Dendritic cell treated with granulocyte-macrophage colony-stimulating factor and Interleukin-4, amounts not matched to agents 40 ng/mL and 50 ng/mL, for 4 days (primary cell): ENCODE measurements around the gene KRAS.

ENCODE experiments used
- H3K27ac Mint-ChIP-seq: one replicate; pipeline ENCODE4 v1.8.0; 2022; ENCODE audit warnings: mild to moderate bottlenecking, mixed read lengths
- H3K27me3 Mint-ChIP-seq: one replicate; pipeline ENCODE4 v1.8.0; 2022; ENCODE audit warnings: mild to moderate bottlenecking, mixed read lengths
- H3K36me3 Mint-ChIP-seq: one replicate; pipeline ENCODE4 v1.8.0; 2022; ENCODE audit warnings: low read depth, mixed read lengths
- H3K4me1 Mint-ChIP-seq: one replicate; pipeline ENCODE4 v1.8.0; 2022; ENCODE audit warnings: low read depth, mixed read lengths
- H3K4me3 Mint-ChIP-seq: one replicate; pipeline ENCODE4 v1.8.0; 2022; ENCODE audit warnings: mild to moderate bottlenecking, moderate library complexity, mixed read lengths
- H3K9me3 Mint-ChIP-seq: one replicate; pipeline ENCODE4 v1.8.0; 2022; ENCODE audit warnings: mixed read lengths
- intact Hi-C: fragments of 100-400 bp; cut with micrococcal nuclease; formaldehyde crosslinking; loops from one replicate; pipeline ENCODE4 v1.15.0; 2022

KRAS gene

GRCh38 chr12:25266497-25266896 is 15.8 kb upstream of the KRAS start:
- intact Hi-C loops: loop anchor here (10.0 kb wide), 1 partner anchor 58 kb away; no protein-coding TSS in a partner anchor
- Mint-ChIP-seq H3K9me3 (no peaks in the 10 kb centered on the region), H3K27me3 (no peaks in the 10 kb centered on the region), H3K36me3 (no peaks in the 10 kb centered on the region), H3K4me1 (peaks cover 7% of the 10 kb centered on the region), H3K4me3 (no peak overlapping the region), H3K27ac (no peak overlapping the region)

GRCh38 chr12:25264862-25265261 is 14.1 kb upstream of the KRAS start:
- intact Hi-C loops: loop anchor here (10.0 kb wide), 1 partner anchor 60 kb away; no protein-coding TSS in a partner anchor

DNA sequence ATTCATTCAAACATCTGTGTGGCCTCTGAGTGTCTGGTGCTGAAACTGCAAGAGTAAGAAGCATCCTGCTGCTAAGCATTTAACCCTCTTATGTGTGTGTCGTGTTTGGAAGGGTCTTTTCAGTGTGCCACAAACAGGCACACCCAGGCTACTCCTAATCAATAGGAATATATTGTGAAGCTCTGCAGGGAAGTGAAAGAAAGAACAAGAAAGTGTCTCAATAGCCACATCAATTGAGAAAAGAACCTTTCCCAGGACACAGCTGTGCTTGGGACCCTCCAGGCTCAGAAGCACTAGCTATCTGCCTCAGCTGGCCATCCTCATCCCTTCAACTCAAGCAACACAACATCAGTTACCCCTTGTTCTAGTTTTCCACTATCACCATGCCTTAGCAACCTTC is 13.4 kb upstream of the KRAS start:
- intact Hi-C loops: loop anchor here (10.0 kb wide), 1 partner anchor 61 kb away; no protein-coding TSS in a partner anchor

More at GRCh38 chr12:25264862-25265261, 14.1 kb upstream of the KRAS start:
- Mint-ChIP-seq H3K4me1 (peaks cover 6% of the 10 kb centered on the region), H3K27ac (no peak overlapping the region), H3K36me3 (no peaks in the 10 kb centered on the region), H3K27me3 (peaks cover 3% of the 10 kb centered on the region), H3K9me3 (no peaks in the 10 kb centered on the region), H3K4me3 (no peak overlapping the region)

GRCh38 chr12:25263594-25263993 is 12.9 kb upstream of the KRAS start:
- Mint-ChIP-seq H3K27ac (no peak overlapping the region), H3K4me1 (no peaks in the 10 kb centered on the region), H3K27me3 (peaks cover 3% of the 10 kb centered on the region), H3K4me3 (no peak overlapping the region), H3K36me3 (no peaks in the 10 kb centered on the region), H3K9me3 (no peaks in the 10 kb centered on the region)
- intact Hi-C loops: loop anchor here (10.0 kb wide), 1 partner anchor 61 kb away; no protein-coding TSS in a partner anchor

More for the DNA sequence above, 13.4 kb upstream of the KRAS start:
- no peak overlapping the region for H3K4me3 Mint-ChIP-seq
- no peaks in the 10 kb centered on the region for H3K36me3 Mint-ChIP-seq
- H3K27ac Mint-ChIP-seq: no peak overlapping the region
- H3K27me3 Mint-ChIP-seq: peaks cover 3% of the 10 kb centered on the region
- H3K9me3 Mint-ChIP-seq: no peaks in the 10 kb centered on the region
- no peaks in the 10 kb centered on the region for H3K4me1 Mint-ChIP-seq

GRCh38 chr12:25262389-25263074 is 11.8 kb upstream of the KRAS start:
- intact Hi-C loops: loop anchor here (10.0 kb wide), 1 partner anchor 62 kb away; no protein-coding TSS in a partner anchor
- no peak overlapping the region for H3K4me3 Mint-ChIP-seq
- H3K27ac Mint-ChIP-seq: no peak overlapping the region
- H3K36me3 Mint-ChIP-seq: no peaks in the 10 kb centered on the region
- H3K27me3 Mint-ChIP-seq: peaks cover 3% of the 10 kb centered on the region
- no peaks in the 10 kb centered on the region for H3K9me3 Mint-ChIP-seq
- H3K4me1 Mint-ChIP-seq: no peaks in the 10 kb centered on the region

- Mint-ChIP-seq H3K27me3 (peaks cover 6% of the 10 kb centered on the region), H3K36me3 (no peaks in the 10 kb centered on the region), H3K9me3 (no peaks in the 10 kb centered on the region), H3K4me3 (no peak overlapping the region), H3K27ac (no peak overlapping the region), H3K4me1 (no peaks in the 10 kb centered on the region)
- intact Hi-C loops: no loop called here
Measured at GRCh38 chr12:25257590-25258324, 7.0 kb upstream of the KRAS start.

DNA sequence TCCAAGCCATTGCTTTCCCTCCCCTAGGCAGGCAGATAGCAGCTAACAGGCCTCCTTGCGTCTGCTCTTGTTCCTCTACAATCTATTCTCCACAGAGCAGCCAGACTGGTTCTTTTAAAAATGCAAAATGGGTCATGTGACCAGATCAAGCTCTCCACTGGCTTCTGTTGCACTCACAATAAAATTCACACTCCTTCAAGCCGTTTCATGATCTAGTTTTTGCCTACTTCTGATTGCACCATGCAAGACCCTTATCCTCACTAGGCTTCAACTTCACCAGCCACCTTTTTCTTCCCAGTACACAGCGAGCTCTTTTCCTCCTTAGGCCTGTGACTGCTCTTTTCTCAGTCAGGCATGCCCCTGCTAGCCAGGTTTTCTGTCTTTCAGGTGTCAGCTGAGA is 6.1 kb upstream of the KRAS start:
- H3K36me3 Mint-ChIP-seq: no peaks in the 10 kb centered on the region
- H3K4me1 Mint-ChIP-seq: no peaks in the 10 kb centered on the region
- H3K4me3 Mint-ChIP-seq: no peak overlapping the region
- no peak overlapping the region for H3K27ac Mint-ChIP-seq
- peaks cover 10% of the 10 kb centered on the region for H3K27me3 Mint-ChIP-seq
- H3K9me3 Mint-ChIP-seq: no peaks in the 10 kb centered on the region
- intact Hi-C loops: no loop called here

- Mint-ChIP-seq H3K9me3 (no peaks in the 10 kb centered on the region), H3K27ac (no peak overlapping the region), H3K4me3 (no peak overlapping the region), H3K4me1 (no peaks in the 10 kb centered on the region), H3K27me3 (peaks cover 10% of the 10 kb centered on the region), H3K36me3 (peaks cover 1% of the 10 kb centered on the region)
- intact Hi-C loops: no loop called here
Measured at GRCh38 chr12:25256005-25256404, 5.3 kb upstream of the KRAS start.

GRCh38 chr12:25254271-25254880 is 3.6 kb upstream of the KRAS start:
- intact Hi-C loops: loop anchor here (1.0 to 5.0 kb wide), 2 partner anchors 45 to 1218 kb away; no protein-coding TSS in a partner anchor
- Mint-ChIP-seq H3K27ac (no peak overlapping the region), H3K4me3 (no peak overlapping the region), H3K4me1 (peaks cover 7% of the 10 kb centered on the region), H3K9me3 (no peaks in the 10 kb centered on the region), H3K36me3 (peaks cover 16% of the 10 kb centered on the region), H3K27me3 (peaks cover 7% of the 10 kb centered on the region)

- no peak overlapping the region for H3K27ac Mint-ChIP-seq
- H3K9me3 Mint-ChIP-seq: no peaks in the 10 kb centered on the region
- intact Hi-C loops: loop anchor here (1.0 to 5.0 kb wide), 2 partner anchors 44 to 1219 kb away; no protein-coding TSS in a partner anchor
- H3K4me1 Mint-ChIP-seq: peaks cover 12% of the 10 kb centered on the region
- peaks cover 17% of the 10 kb centered on the region for H3K36me3 Mint-ChIP-seq
- H3K27me3 Mint-ChIP-seq: peaks cover 7% of the 10 kb centered on the region
- no peak overlapping the region for H3K4me3 Mint-ChIP-seq
Measured at GRCh38 chr12:25253371-25254068, 2.8 kb upstream of the KRAS start.

GRCh38 chr12:25252946-25253345 is 2.2 kb upstream of the KRAS start:
- Mint-ChIP-seq H3K27ac (no peak overlapping the region), H3K27me3 (peaks cover 7% of the 10 kb centered on the region), H3K36me3 (peaks cover 23% of the 10 kb centered on the region), H3K4me1 (peaks cover 12% of the 10 kb centered on the region), H3K9me3 (no peaks in the 10 kb centered on the region), H3K4me3 (no peak overlapping the region)
- intact Hi-C loops: loop anchor here (5.0 kb wide), 1 partner anchor 1219 kb away; no protein-coding TSS in a partner anchor

DNA sequence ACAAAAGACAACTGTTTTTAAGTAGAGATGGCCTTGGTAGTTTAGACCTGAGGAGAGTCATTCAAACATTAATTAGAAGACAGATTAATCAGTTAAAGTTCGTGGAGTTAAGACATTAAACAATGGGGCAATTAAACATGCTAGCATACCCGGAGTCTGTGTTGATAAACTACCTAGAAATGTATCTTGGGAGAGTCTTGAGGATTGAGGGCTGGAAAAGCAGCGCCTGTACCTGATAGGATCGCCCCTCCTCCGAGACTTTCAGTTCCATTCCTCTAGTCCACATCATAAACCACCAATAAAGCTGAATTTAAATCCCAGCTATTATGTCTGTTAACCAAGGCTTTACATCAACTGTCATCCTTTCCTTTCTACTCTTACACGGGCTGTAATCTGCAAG is 1.0 kb upstream of the KRAS start:
- peaks cover 12% of the 10 kb centered on the region for H3K4me1 Mint-ChIP-seq
- peaks cover 7% of the 10 kb centered on the region for H3K27me3 Mint-ChIP-seq
- peaks cover 23% of the 10 kb centered on the region for H3K36me3 Mint-ChIP-seq
- peak overlapping the region; percentile 94 for H3K4me3 Mint-ChIP-seq
- H3K9me3 Mint-ChIP-seq: no peaks in the 10 kb centered on the region
- intact Hi-C loops: loop anchor here (5.0 kb wide), 1 partner anchor 1221 kb away; no protein-coding TSS in a partner anchor
- H3K27ac Mint-ChIP-seq: peak overlapping the region; percentile 93

- peak overlapping the region; percentile 93 for H3K27ac Mint-ChIP-seq
- peak overlapping the region; percentile 94 for H3K4me3 Mint-ChIP-seq
- no peaks in the 10 kb centered on the region for H3K9me3 Mint-ChIP-seq
- H3K4me1 Mint-ChIP-seq: peaks cover 21% of the 10 kb centered on the region
- intact Hi-C loops: loop anchor here (5.0 kb wide), 1 partner anchor 1222 kb away; no protein-coding TSS in a partner anchor
- peaks cover 36% of the 10 kb centered on the region for H3K36me3 Mint-ChIP-seq
- H3K27me3 Mint-ChIP-seq: peaks cover 6% of the 10 kb centered on the region
Measured at GRCh38 chr12:25249931-25250738, 594 bp downstream of the KRAS start.
